ENCODE measurements around the gene CHD2.
A peak's percentile ranks its signal among the peaks of the same experiment; 100 is the strongest.

The CHD2 gene

DNA sequence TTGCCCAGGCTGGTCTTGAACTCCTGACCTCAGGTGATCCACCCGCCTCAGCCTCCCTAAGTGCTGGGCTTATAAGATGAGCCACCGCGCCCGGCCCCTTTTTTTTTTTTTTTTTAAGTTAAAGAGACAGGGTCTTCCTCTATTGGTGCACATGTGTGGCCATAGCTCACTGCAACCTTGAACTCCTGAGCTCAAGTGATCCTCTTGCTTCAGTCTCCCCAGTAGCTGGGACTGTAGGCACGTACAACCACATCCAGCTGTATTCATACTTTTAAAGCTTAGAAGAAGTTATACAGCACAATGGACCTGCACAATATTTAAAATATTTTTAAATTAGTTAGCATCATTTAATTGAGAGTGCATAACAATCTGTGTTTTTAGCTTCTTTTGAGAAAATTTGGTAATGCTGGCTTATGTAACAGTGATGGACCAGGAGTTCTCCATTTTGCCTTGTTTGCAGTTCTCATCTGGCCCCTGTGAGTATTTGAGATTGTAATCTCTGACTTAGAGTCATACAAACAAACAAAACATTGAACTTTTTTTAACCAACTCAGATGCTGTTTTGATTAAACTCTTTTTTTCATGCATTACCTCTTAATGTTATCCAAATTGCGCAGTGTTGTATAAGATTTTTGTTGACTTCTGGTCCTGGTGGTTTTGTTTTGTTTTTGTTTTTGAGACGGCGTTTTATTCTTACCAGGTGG, 33.0 kb downstream of the CHD2 start:
- no peak for DNase-seq

DNA sequence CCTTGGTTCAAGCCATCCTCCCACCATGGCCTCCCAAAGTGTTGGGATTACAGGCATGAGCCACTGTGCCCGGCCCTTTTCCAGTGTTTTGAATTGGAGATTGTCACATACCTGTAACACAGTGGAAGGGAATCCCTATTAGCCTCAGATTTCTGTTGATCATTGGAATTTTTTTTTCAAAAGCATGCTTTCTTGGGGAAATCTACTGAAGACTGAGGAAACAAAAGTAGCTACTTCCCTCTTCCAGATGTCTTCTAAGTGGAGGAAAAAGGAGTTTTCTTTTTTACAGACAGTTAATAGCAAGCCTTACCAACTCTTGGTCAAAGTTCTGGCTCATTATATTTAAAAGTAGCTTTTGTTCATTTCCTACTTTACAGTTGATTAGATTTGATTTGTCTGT, 33.7 kb downstream of the CHD2 start:
- no peak for DNase-seq

DNA sequence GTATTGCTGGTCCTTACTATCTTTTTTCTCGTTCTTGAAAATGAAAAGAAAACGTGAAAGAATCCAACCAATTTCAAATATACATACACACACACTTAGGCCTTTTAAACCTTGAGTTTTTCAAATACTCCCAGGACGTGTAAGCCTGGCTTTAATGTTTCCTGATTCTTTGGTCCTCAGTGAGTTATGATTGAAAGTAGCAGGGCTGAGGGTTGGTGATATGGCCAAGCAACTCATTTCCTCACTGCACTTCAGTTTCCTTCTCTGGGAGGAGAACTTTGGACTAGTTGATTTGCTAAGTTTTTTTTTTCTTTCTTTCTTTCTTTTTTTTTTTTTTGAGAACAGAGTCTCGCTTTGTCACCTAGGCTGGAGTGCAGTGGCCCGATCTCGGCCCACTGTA, 34.6 kb downstream of the CHD2 start:
- no peak for DNase-seq

DNA sequence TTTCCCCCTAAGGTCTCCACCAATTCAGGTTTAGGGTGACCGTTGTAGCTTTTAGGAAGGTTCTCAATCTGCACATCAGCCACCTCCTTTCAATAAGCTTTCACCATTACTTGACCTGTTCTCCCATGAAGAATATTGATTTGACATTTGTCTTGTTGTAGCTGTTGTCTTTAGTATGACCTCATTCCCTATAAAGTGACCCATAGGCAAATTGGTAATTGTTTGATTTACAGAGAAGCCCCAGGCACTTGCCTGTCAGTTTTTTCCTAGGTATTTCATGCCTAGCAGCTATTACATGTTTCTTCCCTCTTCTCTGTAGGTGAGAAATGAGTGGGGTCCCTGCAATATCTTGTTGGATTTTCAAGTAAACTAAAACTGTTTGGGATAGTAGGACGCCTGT, 36.0 kb downstream of the CHD2 start:
- DNase-seq: no peak

DNA sequence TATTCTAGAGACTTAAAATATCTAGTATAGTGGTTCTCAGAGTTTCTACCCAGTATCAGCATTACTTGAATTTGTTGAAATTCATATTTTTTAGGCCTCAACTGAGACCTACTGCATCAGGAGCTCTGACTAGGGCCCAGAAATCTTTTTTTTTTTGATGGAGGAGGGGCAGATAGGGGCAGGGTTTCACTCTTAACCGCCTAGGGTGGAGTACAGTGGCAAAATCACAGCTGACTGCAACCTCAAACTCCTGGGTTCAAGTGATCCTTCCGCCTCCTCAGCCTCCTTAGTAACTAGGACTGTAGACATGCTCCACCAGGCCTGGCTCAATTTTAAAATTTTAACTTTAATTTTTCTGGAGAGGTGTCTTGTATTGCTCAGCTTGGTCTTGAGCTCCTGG, 36.6 kb downstream of the CHD2 start:
- no peak for DNase-seq

DNA sequence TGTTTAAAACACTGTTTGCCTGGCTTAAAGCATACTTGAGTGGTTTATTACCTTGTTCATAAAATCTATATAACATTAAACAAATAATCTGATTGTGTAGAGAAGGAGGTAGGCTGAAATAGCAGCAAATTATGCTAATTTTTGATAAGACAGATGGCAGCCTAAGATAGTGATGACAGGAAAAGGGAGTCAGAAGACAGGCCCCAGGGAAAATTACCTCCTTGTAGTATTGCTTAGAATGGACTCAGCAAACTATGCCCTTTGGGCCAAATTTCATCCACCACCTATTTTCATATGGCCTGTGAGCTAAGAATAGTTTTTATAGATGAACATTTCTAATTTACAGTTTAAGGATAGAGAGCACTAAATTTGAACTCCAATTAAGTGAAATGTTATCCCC, 37.8 kb downstream of the CHD2 start:
- DNase-seq: no peak

DNA sequence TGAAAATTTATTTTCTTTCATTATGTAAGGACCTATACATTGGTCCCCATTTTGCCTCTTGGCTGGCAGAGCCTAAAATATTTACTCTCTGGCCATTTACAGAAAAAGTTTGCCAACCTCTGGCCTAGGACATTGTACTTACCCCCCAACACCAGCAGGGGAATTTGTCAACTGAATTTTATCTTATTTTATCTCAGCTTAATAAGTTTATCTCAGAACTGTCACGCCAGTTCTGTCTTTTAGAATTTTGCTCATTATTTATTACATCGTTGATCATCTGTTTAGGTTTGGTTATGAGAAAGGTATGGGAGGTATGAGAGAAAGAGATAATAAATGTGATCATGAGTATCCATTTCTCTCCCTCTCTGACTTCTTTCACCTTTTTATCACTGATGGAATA, 38.3 kb downstream of the CHD2 start:
- DNase-seq: peak; percentile 42

DNA sequence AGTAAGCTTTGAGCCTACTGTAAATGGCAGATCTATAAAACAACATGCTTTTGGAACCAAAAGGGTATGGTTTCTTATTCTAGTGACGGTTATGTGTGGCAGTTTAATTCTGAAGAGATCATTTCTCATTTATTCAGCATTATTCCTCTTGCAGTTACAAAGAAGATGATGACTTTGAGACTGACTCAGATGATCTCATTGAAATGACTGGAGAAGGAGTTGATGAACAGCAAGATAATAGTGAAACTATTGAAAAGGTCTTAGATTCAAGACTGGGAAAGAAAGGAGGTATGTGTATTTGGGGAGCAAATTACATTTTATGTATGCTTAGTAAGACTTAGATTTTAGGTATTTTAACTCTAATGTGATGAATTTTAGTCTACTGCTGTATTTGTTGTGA, 41.5 kb downstream of the CHD2 start:
- DNase-seq: no peak

DNA sequence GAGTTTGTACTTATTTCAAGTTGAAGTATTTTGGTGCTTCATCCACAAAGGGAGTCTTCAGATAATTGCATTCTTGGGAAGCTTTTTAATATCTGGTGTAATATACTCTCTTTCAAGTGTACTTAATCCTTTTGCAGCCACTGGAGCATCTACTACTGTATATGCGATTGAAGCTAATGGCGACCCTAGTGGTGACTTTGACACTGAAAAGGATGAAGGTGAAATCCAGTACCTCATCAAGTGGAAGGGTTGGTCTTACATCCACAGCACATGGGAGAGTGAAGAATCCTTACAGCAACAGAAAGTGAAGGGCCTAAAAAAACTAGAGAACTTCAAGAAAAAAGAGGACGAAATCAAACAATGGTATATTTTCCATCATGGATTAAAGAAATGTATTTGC, 42.6 kb downstream of the CHD2 start:
- DNase-seq: no peak

DNA sequence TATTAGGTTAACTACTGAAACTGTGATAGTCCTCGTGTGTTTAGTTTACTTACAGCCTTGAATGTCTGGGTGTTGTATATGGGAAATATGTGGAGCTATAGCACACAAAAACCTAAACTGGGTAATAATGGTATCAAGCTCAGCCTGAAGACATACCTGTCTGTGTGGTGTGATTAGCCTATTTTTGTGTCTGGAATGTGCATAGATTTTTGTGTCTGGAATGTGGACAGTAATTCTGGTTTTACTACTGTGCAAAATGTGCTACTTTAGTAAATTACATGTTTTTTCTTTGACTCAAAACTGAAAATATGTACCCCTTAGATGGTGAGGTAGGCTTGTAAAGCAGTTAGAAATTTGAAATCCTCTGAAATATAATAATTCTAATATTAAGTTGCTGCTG, 43.5 kb downstream of the CHD2 start:
- no peak for DNase-seq

DNA sequence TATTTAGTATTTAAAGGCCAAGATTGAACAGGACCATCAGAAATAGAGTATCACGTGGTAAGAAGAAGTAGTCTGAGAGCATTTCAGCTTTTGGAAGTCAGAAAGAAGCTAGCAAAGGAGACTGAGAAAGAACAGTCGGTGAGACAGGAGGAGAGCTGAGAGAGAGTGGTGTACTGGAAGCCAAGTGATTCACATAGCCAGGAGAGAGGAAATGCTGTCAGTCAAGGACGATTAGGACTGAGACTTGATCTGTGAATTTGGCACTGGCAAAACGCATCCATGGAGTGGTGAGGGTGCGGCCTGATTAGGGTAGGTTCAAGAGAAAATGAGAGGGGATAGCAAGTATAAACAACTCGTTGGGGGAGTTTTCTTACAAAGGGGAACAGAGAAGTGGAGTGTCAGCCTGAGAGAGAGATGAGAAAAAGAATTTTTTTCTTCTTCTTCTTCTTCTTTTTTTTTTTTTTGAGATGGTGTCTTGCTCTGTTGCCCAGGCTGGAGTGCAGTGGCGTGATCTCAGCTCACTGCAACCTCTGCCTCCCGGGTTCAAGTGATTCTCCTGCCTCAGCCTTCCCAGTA, 44.9 kb downstream of the CHD2 start:
- DNase-seq: no peak

DNA sequence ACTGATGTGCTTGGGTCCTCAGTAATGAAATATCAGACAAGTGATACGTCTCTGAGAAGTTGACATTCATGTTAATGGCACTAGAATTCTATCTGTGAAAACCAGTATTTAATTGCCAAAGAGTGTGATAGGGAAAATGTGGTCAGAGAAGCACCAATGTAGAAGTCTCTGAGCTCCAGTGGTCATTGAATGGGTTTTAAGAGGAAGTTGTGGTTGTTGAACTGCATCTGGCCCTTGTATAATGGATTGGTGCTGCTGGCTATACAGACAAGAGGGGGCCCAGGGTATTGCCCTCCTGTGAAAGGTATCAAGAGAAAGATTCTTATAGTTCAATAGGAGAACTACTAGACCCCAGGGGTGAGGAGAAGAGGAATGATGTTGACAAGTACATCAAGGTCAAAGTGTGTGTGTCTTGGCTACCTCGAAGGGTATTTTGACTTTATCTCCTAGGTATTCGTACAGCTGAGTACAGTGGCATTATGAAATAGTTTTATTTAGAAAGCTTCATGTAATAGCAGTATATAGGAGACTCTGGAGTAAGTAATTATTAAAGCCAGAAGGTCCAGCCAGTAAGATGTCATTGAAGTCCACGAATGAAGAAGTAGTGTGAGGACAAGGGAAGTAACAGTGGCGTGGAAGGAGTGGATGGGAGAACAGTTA, 47.1 kb downstream of the CHD2 start:
- peak; percentile 27 for DNase-seq

DNA sequence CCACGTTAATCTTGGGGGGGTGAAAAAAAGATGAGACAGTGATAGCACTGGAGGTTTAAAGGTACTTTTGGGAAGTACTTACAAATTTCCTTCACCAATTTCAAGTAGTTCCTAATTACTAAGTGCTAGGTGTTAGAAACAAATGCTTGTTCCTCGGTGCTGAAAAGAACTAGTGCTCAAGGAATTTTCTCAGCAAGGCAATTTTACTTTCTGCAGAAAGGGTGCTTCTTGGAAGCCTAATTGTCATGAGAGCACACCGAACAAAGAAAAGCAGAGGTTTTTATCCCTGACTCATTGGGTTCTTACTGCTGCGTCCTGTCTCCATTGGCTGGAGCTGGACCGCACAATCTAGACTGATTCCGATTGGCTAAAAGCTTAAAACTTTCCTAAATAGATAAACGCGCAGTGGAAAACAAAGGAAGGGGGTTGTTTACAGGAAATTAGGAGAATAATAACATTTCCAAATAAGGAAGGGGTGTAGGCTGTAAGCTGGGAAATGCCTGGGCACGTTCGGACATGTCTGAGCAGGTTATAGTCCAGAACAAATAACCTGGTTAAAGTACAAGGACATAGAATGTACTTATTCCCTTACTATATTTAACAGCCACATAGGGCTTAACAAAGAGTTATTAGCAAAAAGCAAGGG, 49.6 kb downstream of the CHD2 start:
- DNase-seq: peak; percentile 44

DNA sequence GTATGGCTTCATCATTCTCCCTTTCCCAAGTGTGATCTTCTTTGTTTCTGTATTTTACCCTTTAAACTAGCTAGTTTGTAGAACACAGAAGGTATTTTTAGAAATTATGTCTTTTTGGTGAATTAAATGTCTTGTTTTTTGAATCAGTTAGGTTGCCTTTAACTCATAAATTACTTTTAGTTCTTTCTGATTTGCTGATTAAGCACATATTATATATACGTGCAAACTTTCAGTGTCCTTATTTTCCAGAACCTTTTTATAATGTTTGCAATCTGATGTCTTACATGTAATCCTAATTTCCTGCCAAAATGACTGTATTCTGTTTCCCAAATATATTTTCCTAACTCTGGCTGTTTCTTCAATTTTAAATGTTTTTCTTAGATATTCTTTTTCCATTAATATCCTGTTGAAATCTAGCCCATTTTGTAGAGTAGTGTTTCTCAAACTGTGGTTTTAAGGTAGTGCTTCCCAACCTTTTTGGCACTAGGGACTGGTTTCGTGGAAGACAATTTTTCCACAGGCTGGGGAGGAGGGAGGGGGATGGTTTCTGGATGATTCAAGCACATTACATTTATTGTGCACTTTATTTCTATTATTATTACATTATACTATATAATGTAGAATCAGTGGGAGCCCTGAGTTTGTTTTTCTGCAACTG, 51.8 kb downstream of the CHD2 start:
- DNase-seq: no peak

DNA sequence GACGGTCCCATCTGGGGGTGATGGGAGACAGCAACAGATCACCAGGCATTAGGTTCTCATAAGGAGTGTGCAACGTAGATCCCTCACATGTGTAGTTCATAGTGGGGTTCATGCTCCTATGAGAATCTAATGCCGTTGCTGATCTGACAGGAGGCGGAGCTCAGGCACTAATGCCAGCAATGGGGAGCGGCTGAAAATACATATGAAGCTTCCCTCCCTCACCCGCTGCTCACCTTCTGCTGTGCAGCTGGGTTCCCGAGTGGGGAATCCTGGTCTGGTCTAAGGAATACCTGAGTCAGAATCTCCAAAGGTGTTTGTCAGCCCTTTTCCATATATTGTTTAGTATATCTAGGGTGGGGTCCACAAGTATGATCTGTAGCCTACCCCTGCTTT, 52.3 kb downstream of the CHD2 start:
- DNase-seq: no peak

DNA sequence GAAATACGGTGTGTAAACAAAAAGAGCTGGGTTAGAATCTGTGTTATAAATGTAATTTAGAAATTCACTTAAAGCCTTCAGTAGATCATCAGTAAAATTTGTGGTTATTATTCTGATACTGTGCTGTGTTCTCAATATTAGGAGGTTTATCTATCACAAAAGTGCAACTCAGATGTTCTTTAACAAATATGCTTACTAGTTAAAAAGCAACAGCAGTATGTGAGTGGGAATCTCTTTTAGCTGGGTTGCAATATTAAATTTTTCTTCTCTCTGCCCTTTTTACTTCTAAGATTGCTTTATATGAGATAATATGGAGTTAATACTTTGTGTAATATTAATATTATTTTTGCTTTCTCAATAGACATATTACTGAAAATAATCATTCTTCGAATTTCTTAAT, 53.4 kb downstream of the CHD2 start:
- DNase-seq: no peak

DNA sequence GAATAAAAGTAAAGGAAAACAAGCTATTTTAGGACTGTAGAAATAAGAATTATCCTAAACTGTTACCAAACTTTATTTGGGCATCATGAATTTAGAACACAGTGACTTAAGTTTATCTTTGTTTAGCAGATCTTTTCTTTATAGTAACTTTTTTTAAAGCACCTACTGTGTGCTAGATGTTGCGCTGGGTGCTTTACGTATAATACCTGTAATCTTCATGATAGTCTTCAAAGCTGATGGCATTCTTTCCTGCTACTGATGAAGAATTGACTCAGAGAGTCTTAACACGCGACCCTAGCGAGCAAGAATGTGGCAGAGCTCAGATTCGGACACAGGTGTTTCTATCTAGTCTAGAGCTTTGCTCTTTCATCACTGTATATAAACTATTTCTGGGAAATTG, 53.9 kb downstream of the CHD2 start:
- no peak for DNase-seq

DNA sequence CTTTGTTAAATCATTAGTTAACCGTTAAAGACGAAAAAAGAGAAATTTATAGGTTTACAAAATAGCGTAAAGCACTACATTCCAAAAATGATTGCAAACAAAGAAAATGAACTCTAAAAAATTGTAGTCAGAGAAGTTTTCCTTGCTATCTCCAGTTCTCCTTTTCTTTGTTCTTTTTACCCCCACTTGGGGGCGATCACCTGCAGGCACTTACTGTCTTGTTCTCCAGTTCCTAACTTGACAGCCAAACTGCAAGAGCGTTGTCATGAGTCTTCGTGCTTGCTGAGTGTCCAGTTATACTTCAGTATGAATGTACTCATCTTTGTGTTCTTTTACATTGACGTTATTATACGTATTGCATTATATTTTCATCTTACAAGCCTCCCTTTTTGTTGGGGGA, 54.5 kb downstream of the CHD2 start:
- DNase-seq: peak; percentile 48

DNA sequence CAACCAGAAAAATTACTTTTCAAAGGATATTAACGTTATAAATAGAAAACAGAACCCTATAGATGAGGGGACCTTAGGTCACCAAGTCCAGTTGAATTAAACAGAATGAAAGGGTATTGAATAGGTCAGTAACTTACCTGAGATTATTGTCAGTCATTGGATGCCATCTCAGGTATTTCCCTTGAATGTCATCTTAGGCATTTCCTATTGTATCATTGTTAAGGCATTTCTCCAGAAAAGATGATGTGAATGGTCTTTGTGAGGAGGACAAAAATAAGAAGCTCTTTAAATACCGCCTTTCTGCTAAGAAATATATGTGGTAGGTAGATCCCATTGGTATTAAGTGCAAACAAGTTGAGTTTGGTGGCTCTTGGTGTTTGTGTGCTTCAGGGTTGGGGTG, 55.6 kb downstream of the CHD2 start:
- DNase-seq: no peak

DNA sequence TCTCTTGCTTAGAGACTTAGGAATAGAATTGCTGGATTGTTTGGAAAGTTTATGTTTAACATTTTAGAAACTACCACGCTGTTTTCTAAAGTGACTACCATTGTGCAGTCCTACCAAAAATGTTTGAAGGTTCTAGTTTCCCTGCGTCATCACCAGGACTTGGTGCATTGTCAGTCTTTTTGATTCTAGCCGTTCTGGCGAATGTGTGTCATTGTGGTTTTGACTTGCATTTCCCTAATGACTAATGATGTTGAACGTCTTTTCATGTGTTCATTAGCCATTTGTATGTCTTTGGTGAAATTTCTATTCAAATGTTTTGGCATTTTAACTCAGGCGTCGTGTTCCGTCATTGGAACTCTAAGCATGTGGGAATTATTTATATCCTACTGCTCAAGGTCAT, 58.0 kb downstream of the CHD2 start:
- DNase-seq: no peak

DNA sequence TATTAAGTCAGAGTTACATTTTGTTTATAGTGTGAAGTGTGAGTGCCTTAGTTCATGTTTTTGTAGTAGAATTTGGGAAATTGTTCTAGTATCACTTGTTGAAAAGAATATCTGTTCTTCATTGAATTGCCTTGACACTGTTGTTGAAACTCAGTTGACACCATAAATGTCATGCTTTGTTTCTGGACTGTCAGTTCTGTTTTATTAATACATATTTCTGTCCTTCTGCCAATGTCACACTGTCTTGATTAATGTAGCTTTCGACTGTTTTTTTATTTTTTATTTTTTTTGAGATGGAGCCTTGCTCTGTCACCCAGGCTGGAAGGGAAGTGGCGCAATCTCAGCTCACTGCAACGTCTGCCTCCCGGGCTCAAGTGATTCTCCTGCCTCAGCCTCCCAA, 59.1 kb downstream of the CHD2 start:
- DNase-seq: no peak

DNA sequence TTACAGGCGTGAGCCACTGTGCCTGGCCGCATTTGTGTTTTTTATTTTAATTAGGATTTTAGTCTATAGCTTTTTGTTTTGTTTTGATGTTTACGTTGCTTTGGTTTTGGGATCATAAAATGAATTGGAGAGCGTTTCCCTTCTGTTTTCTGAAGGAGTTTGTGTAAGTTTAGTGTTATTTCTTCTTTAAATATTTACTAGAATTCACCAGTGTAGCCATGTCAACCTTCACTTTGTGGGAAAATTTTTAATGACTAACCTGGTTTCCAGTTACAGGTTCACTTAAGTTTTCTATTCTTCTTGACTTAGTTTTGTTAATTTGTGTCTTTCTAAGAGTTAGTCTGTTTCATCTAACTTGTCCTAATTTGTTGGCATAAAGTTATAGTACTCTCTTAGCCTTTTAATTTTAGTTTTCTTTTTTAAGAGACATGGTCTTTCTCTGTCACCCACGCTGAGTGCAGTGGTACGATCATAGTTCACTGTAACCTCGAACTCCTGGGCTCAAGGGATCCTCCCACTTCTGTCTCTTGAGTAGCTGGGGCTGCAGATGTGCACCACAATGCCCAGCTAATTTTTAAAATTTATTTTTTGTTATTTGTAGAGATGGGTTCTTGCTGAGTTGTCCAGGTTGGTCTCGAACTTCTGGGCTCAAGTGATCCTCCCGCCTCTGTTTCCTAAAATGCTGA, 61.0 kb downstream of the CHD2 start:
- no peak for DNase-seq

DNA sequence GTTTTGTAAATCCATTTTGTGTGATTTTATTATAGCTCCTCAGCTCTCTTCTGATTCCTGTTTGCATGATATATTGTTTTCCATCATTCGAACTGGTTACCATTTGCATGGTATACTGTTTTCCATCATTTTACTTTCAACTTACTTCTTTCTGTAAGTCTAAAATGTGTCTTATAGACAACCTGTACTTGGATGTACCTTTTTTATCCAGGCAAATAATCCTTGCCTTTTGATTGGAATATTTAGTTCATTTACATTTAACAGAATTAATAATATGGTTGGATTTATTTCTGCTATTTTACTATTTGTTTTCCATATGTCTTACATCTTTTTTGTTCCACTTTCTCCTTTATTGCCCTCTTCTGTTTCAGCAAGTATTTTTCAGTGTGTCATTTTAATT, 62.8 kb downstream of the CHD2 start:
- DNase-seq: no peak

Measured in hematopoietic multipotent progenitor cell treated with erythropoietin and hydrocortisone succinate and interleukin-3 and kit ligand, for 6 days (in vitro differentiated cells).